ENCODE measurements around the gene MGAT4C.

MGAT4C gene

DNA sequence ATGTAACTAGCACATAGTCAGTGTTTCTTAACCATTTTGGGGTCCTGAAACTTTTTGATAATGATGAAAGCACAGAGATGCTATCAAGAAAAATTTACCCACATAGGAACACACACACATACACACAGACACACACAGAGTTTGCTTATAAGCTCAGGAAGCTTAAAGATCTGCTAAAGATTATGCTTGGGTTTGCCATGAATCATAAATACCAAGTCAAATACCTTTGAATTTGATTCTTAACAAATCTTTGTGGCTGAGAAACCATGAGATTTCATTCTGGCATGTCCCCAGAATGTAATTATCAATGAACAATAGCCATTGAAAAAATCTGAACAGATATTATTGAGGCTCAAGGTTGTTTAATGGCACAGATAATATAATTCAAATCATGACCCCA lies 292.9 kb downstream of the MGAT4C start:
- TF ChIP-seq CTCF (IDR thresholded peaks at IDR 0.05): no peak
- no peak overlapping the region for H3K27ac ChIP-seq
- no peaks in the 10 kb centered on the region for H3K9me3 ChIP-seq
- H3K4me3 ChIP-seq (ENCODE audit: low read depth in 1 of 2, low read length in 1 of 2): no peak overlapping the region
- H3K4me1 ChIP-seq (ENCODE audit: control insufficient read depth in 1 of 2, insufficient read depth in 1 of 2, low read depth in 1 of 2, low read length in 1 of 2): no peaks in the 10 kb centered on the region
- no peaks in the 10 kb centered on the region for H3K36me3 ChIP-seq
- H3K27me3 ChIP-seq: no peaks in the 10 kb centered on the region

DNA sequence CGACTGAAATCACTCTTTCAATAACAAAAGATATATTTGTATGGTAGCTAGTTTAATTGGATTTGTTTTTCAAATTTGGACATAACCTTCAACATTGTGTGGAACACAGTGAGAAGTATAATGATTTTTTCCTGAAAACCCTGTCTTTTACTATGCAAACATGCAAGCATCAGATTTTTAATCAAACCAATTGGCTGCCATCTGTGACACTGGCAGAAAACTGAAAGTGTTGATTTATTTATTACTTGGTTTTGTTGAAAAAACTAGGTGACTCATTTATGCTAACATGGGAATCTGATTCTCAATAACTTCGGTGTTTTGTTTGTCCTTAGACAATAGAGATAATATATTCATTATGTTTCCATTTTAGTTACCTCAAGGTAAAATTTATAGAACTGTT lies 300.1 kb downstream of the MGAT4C start:
- no peaks in the 10 kb centered on the region for H3K36me3 ChIP-seq
- H3K9me3 ChIP-seq: no peaks in the 10 kb centered on the region
- H3K27me3 ChIP-seq: no peaks in the 10 kb centered on the region
- no peak overlapping the region for H3K4me3 ChIP-seq (ENCODE audit: low read depth in 1 of 2, low read length in 1 of 2)
- no peaks in the 10 kb centered on the region for H3K4me1 ChIP-seq (ENCODE audit: control insufficient read depth in 1 of 2, insufficient read depth in 1 of 2, low read depth in 1 of 2, low read length in 1 of 2)
- no peak overlapping the region for H3K27ac ChIP-seq
- no peak for TF ChIP-seq CTCF (IDR thresholded peaks at IDR 0.05)

GRCh38 chr12:85955127-85955526 lies 301.1 kb downstream of the MGAT4C start:
- Histone ChIP-seq H3K4me3 (ENCODE audit: low read depth in 1 of 2, low read length in 1 of 2) (no peak overlapping the region), H3K27me3 (no peaks in the 10 kb centered on the region), H3K4me1 (ENCODE audit: control insufficient read depth in 1 of 2, insufficient read depth in 1 of 2, low read depth in 1 of 2, low read length in 1 of 2) (no peaks in the 10 kb centered on the region), H3K36me3 (no peaks in the 10 kb centered on the region), H3K27ac (no peak overlapping the region), H3K9me3 (no peaks in the 10 kb centered on the region)
- no peak for TF ChIP-seq CTCF (IDR thresholded peaks at IDR 0.05)

DNA sequence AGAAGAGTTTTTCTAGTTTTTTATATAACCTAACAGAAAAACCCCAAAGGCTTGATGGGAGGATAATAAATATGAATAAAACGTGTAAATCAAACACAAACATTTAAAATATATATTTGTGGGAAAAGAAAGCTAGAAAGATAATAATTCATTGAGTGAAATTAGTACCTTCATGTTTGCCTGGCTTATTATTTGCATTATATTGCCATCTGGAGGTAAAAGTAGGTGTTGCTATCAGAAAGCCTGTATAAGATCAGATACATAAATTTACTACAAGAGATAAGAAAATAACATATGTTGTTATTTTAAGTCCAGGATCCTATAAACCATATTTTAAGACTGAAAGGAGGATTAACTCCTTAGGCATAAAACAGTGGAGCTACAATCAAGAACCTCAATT lies 304.4 kb downstream of the MGAT4C start:
- H3K36me3 ChIP-seq: no peaks in the 10 kb centered on the region
- no peak overlapping the region for H3K4me3 ChIP-seq (ENCODE audit: low read depth in 1 of 2, low read length in 1 of 2)
- H3K27ac ChIP-seq: no peak overlapping the region
- H3K27me3 ChIP-seq: no peaks in the 10 kb centered on the region
- H3K9me3 ChIP-seq: no peaks in the 10 kb centered on the region
- no peaks in the 10 kb centered on the region for H3K4me1 ChIP-seq (ENCODE audit: control insufficient read depth in 1 of 2, insufficient read depth in 1 of 2, low read depth in 1 of 2, low read length in 1 of 2)
- no peak for TF ChIP-seq CTCF (IDR thresholded peaks at IDR 0.05)

DNA sequence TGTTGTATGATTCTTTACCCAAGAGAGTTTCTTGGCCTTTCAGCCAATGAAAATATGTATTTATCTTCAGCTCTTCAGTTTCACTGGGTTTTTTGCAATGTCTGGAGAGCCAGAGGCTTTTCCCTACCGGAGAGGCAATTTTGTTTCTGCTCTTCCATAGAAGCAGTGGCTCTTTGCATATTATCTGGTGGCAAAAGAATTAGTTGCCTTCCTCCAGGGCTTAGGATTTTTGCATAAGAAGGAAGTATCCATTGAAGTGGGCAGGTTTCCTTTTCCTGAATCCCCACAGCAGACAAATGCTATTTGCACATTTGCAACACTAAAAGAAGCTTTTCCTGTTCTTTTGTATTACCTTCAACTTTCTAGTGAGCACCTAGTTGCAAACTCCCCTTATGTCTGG lies 306.9 kb downstream of the MGAT4C start:
- no peaks in the 10 kb centered on the region for H3K27me3 ChIP-seq

More for the DNA sequence above, 306.9 kb downstream of the MGAT4C start:
- TF ChIP-seq CTCF (IDR thresholded peaks at IDR 0.05): no peak
- Histone ChIP-seq H3K9me3 (no peaks in the 10 kb centered on the region), H3K4me3 (ENCODE audit: low read depth in 1 of 2, low read length in 1 of 2) (no peak overlapping the region), H3K27ac (no peak overlapping the region), H3K36me3 (no peaks in the 10 kb centered on the region), H3K4me1 (ENCODE audit: control insufficient read depth in 1 of 2, insufficient read depth in 1 of 2, low read depth in 1 of 2, low read length in 1 of 2) (no peaks in the 10 kb centered on the region)
